ENCODE data around the gene BBS7.

BBS7 gene

GRCh38 chr4:121869841-121870822 lies at the start of gene BBS7:
Gene BBS7 (minus strand): TSS chr4:121870474. CDS start chr4:121870313, 161 bp downstream.
- peak; percentile 100 for DNase-seq (ENCODE audit: low read depth, low spot score)

GRCh38 chr4:121913667-121914066 lies 43.4 kb upstream of the BBS7 start:
- DNase-seq (ENCODE audit: low read depth, low spot score): no peak

- DNase-seq (ENCODE audit: low read depth, low spot score): no peak
Measured at GRCh38 chr4:121908346-121908745, 38.1 kb upstream of the BBS7 start.

GRCh38 chr4:121900132-121900983 lies 30.1 kb upstream of the BBS7 start:
- peak; percentile 58 for DNase-seq (ENCODE audit: low read depth, low spot score)

- no peak for DNase-seq (ENCODE audit: low read depth, low spot score)
Measured at GRCh38 chr4:121898150-121898549, 27.9 kb upstream of the BBS7 start.

- DNase-seq (ENCODE audit: low read depth, low spot score): no peak
Measured at GRCh38 chr4:121888134-121888533, 17.9 kb upstream of the BBS7 start.

GRCh38 chr4:121885115-121885514 lies 14.8 kb upstream of the BBS7 start:
- no peak for DNase-seq (ENCODE audit: low read depth, low spot score)

GRCh38 chr4:121881158-121881557 lies 10.9 kb upstream of the BBS7 start:
- no peak for DNase-seq (ENCODE audit: low read depth, low spot score)

- no peak for DNase-seq (ENCODE audit: low read depth, low spot score)
Measured at GRCh38 chr4:121879135-121879534, 8.9 kb upstream of the BBS7 start.

GRCh38 chr4:121877041-121877773 lies 6.9 kb upstream of the BBS7 start:
- DNase-seq (ENCODE audit: low read depth, low spot score): no peak

- DNase-seq (ENCODE audit: low read depth, low spot score): no peak
Measured at GRCh38 chr4:121876070-121876469, 5.8 kb upstream of the BBS7 start.

- DNase-seq (ENCODE audit: low read depth, low spot score): no peak
Measured at GRCh38 chr4:121875652-121876051, 5.4 kb upstream of the BBS7 start.

GRCh38 chr4:121873604-121874003 lies 3.3 kb upstream of the BBS7 start:
- no peak for DNase-seq (ENCODE audit: low read depth, low spot score)

- peak; percentile 37 for DNase-seq (ENCODE audit: low read depth, low spot score)
Measured at GRCh38 chr4:121863799-121864198, 6.5 kb downstream of the BBS7 start.

- no peak for DNase-seq (ENCODE audit: low read depth, low spot score)
Measured at GRCh38 chr4:121861426-121861825, 8.8 kb downstream of the BBS7 start.

GRCh38 chr4:121860121-121860520 lies 10.2 kb downstream of the BBS7 start:
- DNase-seq (ENCODE audit: low read depth, low spot score): no peak

GRCh38 chr4:121851354-121851753 lies 18.9 kb downstream of the BBS7 start:
- DNase-seq (ENCODE audit: low read depth, low spot score): no peak

- no peak for DNase-seq (ENCODE audit: low read depth, low spot score)
Measured at GRCh38 chr4:121846662-121847061, 23.6 kb downstream of the BBS7 start.

GRCh38 chr4:121842862-121843261 lies 27.4 kb downstream of the BBS7 start:
- DNase-seq (ENCODE audit: low read depth, low spot score): no peak

GRCh38 chr4:121838136-121838535 lies 32.1 kb downstream of the BBS7 start:
- no peak for DNase-seq (ENCODE audit: low read depth, low spot score)

- no peak for DNase-seq (ENCODE audit: low read depth, low spot score)
Measured at GRCh38 chr4:121829511-121829910, 40.8 kb downstream of the BBS7 start.

- DNase-seq (ENCODE audit: low read depth, low spot score): no peak
Measured at GRCh38 chr4:121827853-121828252, 42.4 kb downstream of the BBS7 start.
